K562 treated with DMSO at 1 percent for 24 hours (cell line): Measurements from ENCODE around the gene SEC16B. TPM values are rescaled to one million over a fixed set of nuclear protein-coding genes. Genes with fewer than 3 reads are reported as not detected.

Experiments used
- total RNA-seq: library from RNA; unstranded; fragments of 300-600 nt; gene quantifications from 2 replicates; pipeline ENCODE4 v1.2.3, GENCODE V29; 2022; ENCODE audit warnings: low read depth; ENCODE audit not compliant: insufficient read depth

Gene SEC16B
- 0.13 and 0.21 TPM in 2 replicates for total RNA-seq

GRCh38 chr1:177969825-177970371 is at the start of gene SEC16B:
Gene SEC16B, minus strand, starts transcription at chr1:177970058. Its CDS starts 2,077 bp downstream, at chr1:177967981.

Other genes with a start within 250 kb of the SEC16B start
- gene RASAL2, start 124.0 kb upstream of the SEC16B start, total RNA-seq = 0.38 and 0.39 TPM in 2 replicates